Measurements from ENCODE around the gene PRR14.

PRR14 gene

GRCh38 chr16:30650369-30651123 lies at the start of gene PRR14:
TSS of gene PRR14 (plus strand) at chr16:30650960. CDS start at chr16:30651646, 686 bp downstream.
- TF ChIP-seq CTCF (IDR thresholded peaks at IDR 0.05; ENCODE audit: borderline replicate concordance, insufficient read depth, low read depth, low read length) = no peak; the same call in 1 of the 2 replicates
- peak within 1 kb of the TSS; percentile 95 for H3K4me3 ChIP-seq (ENCODE audit: low read depth, low read length)

- TF ChIP-seq CTCF (IDR thresholded peaks at IDR 0.05; ENCODE audit: borderline replicate concordance, insufficient read depth, low read depth, low read length) = no peak
- no peak overlapping the region for H3K4me3 ChIP-seq (ENCODE audit: low read depth, low read length)
These were observed 48.8 kb upstream of the PRR14 start for GRCh38 chr16:30601966-30602365.

GRCh38 chr16:30602616-30603277 lies 48.0 kb upstream of the PRR14 start:
- no peak overlapping the region for H3K4me3 ChIP-seq (ENCODE audit: low read depth, low read length)
- no peak for TF ChIP-seq CTCF (IDR thresholded peaks at IDR 0.05; ENCODE audit: borderline replicate concordance, insufficient read depth, low read depth, low read length)

- no peak overlapping the region for H3K4me3 ChIP-seq (ENCODE audit: low read depth, low read length)
- TF ChIP-seq CTCF (IDR thresholded peaks at IDR 0.05; ENCODE audit: borderline replicate concordance, insufficient read depth, low read depth, low read length) = no peak
These were observed 46.8 kb upstream of the PRR14 start for GRCh38 chr16:30603945-30604315.

GRCh38 chr16:30604316-30604947 lies 46.3 kb upstream of the PRR14 start:
- H3K4me3 ChIP-seq (ENCODE audit: low read depth, low read length) = no peak overlapping the region
- TF ChIP-seq CTCF (IDR thresholded peaks at IDR 0.05; ENCODE audit: borderline replicate concordance, insufficient read depth, low read depth, low read length) = no peak

GRCh38 chr16:30605158-30605557 lies 45.6 kb upstream of the PRR14 start:
- H3K4me3 ChIP-seq (ENCODE audit: low read depth, low read length) = no peak overlapping the region
- no peak for TF ChIP-seq CTCF (IDR thresholded peaks at IDR 0.05; ENCODE audit: borderline replicate concordance, insufficient read depth, low read depth, low read length)
